HG02938 (cell line): ENCODE measurements around the gene RFTN2.
A peak's percentile ranks its signal among the peaks of the same experiment; 100 is the strongest.
"Not testable (repeated sequence)": the region's sequence is repeated elsewhere in the genome, so short reads cannot be mapped to it uniquely, and the experiment has no call there.

Source experiments
- ATAC-seq: cut with Tn5 transposase; IDR thresholded peaks from one replicate; pipeline ENCODE4 v1.9.1; 2021; ENCODE audit warnings: mild to moderate bottlenecking, moderate library complexity; ENCODE audit not compliant: unreplicated experiment

Gene RFTN2

GRCh38 chr2:197675246-197675645, at the start of gene RFTN2:
TSS of gene RFTN2 (minus strand) at chr2:197675587. CDS start at chr2:197675458, 129 bp downstream.
- ATAC-seq: no peak

GRCh38 chr2:197717863-197718262, 42.5 kb upstream of the RFTN2 start:
- ATAC-seq: no peak

- ATAC-seq: no peak
Observed at GRCh38 chr2:197713271-197713670, 37.9 kb upstream of the RFTN2 start.

GRCh38 chr2:197711578-197711977, 36.2 kb upstream of the RFTN2 start:
- ATAC-seq: no peak

GRCh38 chr2:197710424-197711042, 35.1 kb upstream of the RFTN2 start:
- peak; percentile 90 for ATAC-seq

GRCh38 chr2:197709140-197709539, 33.8 kb upstream of the RFTN2 start:
- ATAC-seq: not testable (repeated sequence)

- no peak for ATAC-seq
Observed at GRCh38 chr2:197708331-197708730, 32.9 kb upstream of the RFTN2 start.

- no peak for ATAC-seq
Observed at GRCh38 chr2:197707316-197708213, 32.2 kb upstream of the RFTN2 start.

- no peak for ATAC-seq
Observed at GRCh38 chr2:197706839-197707207, 31.4 kb upstream of the RFTN2 start.

- ATAC-seq: no peak
Observed at GRCh38 chr2:197705912-197706838, 30.8 kb upstream of the RFTN2 start.

- peak; percentile 74 for ATAC-seq
Observed at GRCh38 chr2:197705121-197705911, 29.9 kb upstream of the RFTN2 start, which contains the start of gene MARS2. TSS of gene MARS2 (plus strand) at chr2:197705369. CDS start at chr2:197705406, 37 bp downstream.

GRCh38 chr2:197704434-197705120, 29.2 kb upstream of the RFTN2 start:
- ATAC-seq: peak; percentile 37

- no peak for ATAC-seq
Observed at GRCh38 chr2:197700960-197701359, 25.6 kb upstream of the RFTN2 start.

- ATAC-seq: not testable (repeated sequence)
Observed at GRCh38 chr2:197699724-197700123, 24.3 kb upstream of the RFTN2 start.

- not testable (repeated sequence) for ATAC-seq
Observed at GRCh38 chr2:197696571-197696970, 21.2 kb upstream of the RFTN2 start.

- not testable (repeated sequence) for ATAC-seq
Observed at GRCh38 chr2:197695971-197696370, 20.6 kb upstream of the RFTN2 start.

GRCh38 chr2:197695206-197695605, 19.8 kb upstream of the RFTN2 start:
- ATAC-seq: not testable (repeated sequence)

GRCh38 chr2:197677483-197677882, 2.1 kb upstream of the RFTN2 start:
- ATAC-seq: no peak

GRCh38 chr2:197677056-197677455, 1.7 kb upstream of the RFTN2 start:
- ATAC-seq: no peak
